ENCODE data around the gene DLGAP1.
"Not testable (repeated sequence)": the region's sequence is repeated elsewhere in the genome, so short reads cannot be mapped to it uniquely, and the experiment has no call there.

Gene DLGAP1

GRCh38 chr18:3652380-3653262 is 802.5 kb downstream of the DLGAP1 start:
- no peak overlapping the region for H3K27ac ChIP-seq (ENCODE audit: low read depth, low read length)
- H3K4me3 ChIP-seq (ENCODE audit: low read depth in 1 of 5, low read length in 5 of 5), result no peak overlapping the region
- peaks cover 0 to 6% (median 0%) of the 10 kb centered on the region in 5 donors for H3K4me1 ChIP-seq (ENCODE audit: control insufficient read depth in 5 of 5, insufficient read depth in 5 of 5, low read length in 5 of 5)
- no peaks in the 10 kb centered on the region for H3K9me3 ChIP-seq (ENCODE audit: control insufficient read depth in 5 of 5, low read length in 5 of 5)
- H3K9ac ChIP-seq (ENCODE audit: low read length in 5 of 5), result no peak overlapping the region
- no peaks in the 10 kb centered on the region for H3K27me3 ChIP-seq (ENCODE audit: control insufficient read depth in 5 of 5, insufficient read depth in 4 of 5, low read length in 5 of 5)
- no peaks in the 10 kb centered on the region for H3K36me3 ChIP-seq (ENCODE audit: control insufficient read depth in 5 of 5, insufficient read depth in 5 of 5, low read length in 5 of 5)

GRCh38 chr18:3651266-3651665 is 803.8 kb downstream of the DLGAP1 start:
- H3K4me3 ChIP-seq (ENCODE audit: low read depth in 1 of 5, low read length in 5 of 5), result no peak overlapping the region
- peaks cover 0 to 6% (median 0%) of the 10 kb centered on the region in 5 donors for H3K4me1 ChIP-seq (ENCODE audit: control insufficient read depth in 5 of 5, insufficient read depth in 5 of 5, low read length in 5 of 5)
- H3K9me3 ChIP-seq (ENCODE audit: control insufficient read depth in 5 of 5, low read length in 5 of 5), result no peaks in the 10 kb centered on the region
- H3K27ac ChIP-seq (ENCODE audit: low read depth, low read length), result no peak overlapping the region
- H3K36me3 ChIP-seq (ENCODE audit: control insufficient read depth in 5 of 5, insufficient read depth in 5 of 5, low read length in 5 of 5), result no peaks in the 10 kb centered on the region
- H3K9ac ChIP-seq (ENCODE audit: low read length in 5 of 5), result no peak overlapping the region
- no peaks in the 10 kb centered on the region for H3K27me3 ChIP-seq (ENCODE audit: control insufficient read depth in 5 of 5, insufficient read depth in 4 of 5, low read length in 5 of 5)

GRCh38 chr18:3650521-3651042 is 804.5 kb downstream of the DLGAP1 start:
- not testable (repeated sequence) for H3K36me3 ChIP-seq (ENCODE audit: control insufficient read depth in 5 of 5, insufficient read depth in 5 of 5, low read length in 5 of 5); H3K27me3 ChIP-seq (ENCODE audit: control insufficient read depth in 5 of 5, insufficient read depth in 4 of 5, low read length in 5 of 5); H3K27ac ChIP-seq (ENCODE audit: low read depth, low read length)

DNA sequence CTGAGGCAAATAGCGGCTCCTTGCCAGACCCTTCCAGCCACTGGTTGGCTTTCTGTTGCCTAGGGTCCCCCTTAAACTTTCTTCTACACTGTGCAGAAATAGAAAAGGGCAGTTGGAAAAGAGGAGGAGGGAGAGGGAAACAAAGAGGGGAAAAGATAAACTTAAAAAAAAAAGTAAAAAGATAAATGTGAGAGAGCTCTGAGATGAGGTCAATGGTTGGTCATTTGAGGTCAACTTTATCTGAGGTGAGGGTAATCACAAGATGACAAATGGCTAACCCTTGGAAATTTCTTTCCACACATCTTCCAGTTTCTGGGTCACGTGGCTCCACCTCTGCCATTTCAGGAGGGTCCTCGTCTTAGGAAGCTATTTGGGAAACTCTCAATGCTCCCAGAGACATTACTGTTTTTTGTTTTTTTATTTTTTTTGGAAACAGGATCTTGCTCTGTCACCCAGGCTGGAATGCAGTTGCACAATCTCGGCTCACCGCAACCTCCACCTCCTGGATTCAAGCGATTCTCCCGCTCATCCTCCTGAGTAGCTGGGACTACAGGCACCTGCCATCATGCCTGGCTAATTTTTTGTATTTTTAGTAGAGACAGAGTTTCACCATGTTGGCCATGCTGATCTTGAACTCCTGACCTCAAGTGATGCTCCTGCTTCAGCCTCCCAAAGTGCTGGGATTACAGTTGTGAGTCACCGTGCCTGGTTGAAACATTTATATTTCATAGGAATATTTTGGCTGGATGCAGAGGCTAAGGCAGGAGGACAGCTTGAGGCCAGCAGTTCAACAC is 805.3 kb downstream of the DLGAP1 start:
- no peaks in the 10 kb centered on the region for H3K9me3 ChIP-seq (ENCODE audit: control insufficient read depth in 5 of 5, low read length in 5 of 5)
- H3K36me3 ChIP-seq (ENCODE audit: control insufficient read depth in 5 of 5, insufficient read depth in 5 of 5, low read length in 5 of 5), result no peaks in the 10 kb centered on the region
- no peak overlapping the region for H3K4me3 ChIP-seq (ENCODE audit: low read depth in 1 of 5, low read length in 5 of 5)
- H3K9ac ChIP-seq (ENCODE audit: low read length in 5 of 5), result no peak overlapping the region
- H3K4me1 ChIP-seq (ENCODE audit: control insufficient read depth in 5 of 5, insufficient read depth in 5 of 5, low read length in 5 of 5), result peaks cover 0 to 3% (median 0%) of the 10 kb centered on the region in 5 donors
- no peaks in the 10 kb centered on the region for H3K27me3 ChIP-seq (ENCODE audit: control insufficient read depth in 5 of 5, insufficient read depth in 4 of 5, low read length in 5 of 5)
- H3K27ac ChIP-seq (ENCODE audit: low read depth, low read length), result no peak overlapping the region

More at GRCh38 chr18:3650521-3651042, 804.5 kb downstream of the DLGAP1 start:
- H3K4me1 ChIP-seq (ENCODE audit: control insufficient read depth in 5 of 5, insufficient read depth in 5 of 5, low read length in 5 of 5); H3K9me3 ChIP-seq (ENCODE audit: control insufficient read depth in 5 of 5, low read length in 5 of 5); H3K9ac ChIP-seq (ENCODE audit: low read length in 5 of 5); H3K4me3 ChIP-seq (ENCODE audit: low read depth in 1 of 5, low read length in 5 of 5): not testable (repeated sequence)

DNA sequence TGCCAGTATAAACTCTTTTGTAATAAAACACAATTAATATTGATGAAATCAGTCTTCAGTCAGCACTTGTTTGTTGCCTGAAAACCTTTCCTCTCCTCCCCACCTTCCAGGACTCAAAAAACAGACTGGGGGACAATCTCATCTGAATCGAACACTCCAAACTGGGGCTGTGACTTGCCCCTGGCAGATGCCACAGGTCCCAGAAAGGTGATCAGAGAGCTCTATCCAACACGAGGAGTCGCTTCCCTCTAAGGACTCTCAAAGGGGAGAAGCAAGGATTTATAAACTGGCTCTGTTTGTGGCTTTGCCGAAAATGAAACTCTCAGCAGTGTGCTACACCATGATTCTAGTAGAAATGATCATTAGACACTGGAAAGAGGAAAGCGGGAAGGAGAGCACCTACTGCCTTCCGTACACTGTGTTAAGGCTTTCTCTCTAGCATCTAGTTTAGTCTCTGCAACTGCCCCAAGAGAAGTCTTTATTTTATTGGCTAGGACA is 805.9 kb downstream of the DLGAP1 start:
- H3K27ac ChIP-seq (ENCODE audit: low read depth, low read length), result no peak overlapping the region
- no peak overlapping the region for H3K4me3 ChIP-seq (ENCODE audit: low read depth in 1 of 5, low read length in 5 of 5)
- peaks cover 0 to 3% (median 0%) of the 10 kb centered on the region in 5 donors for H3K4me1 ChIP-seq (ENCODE audit: control insufficient read depth in 5 of 5, insufficient read depth in 5 of 5, low read length in 5 of 5)
- H3K9me3 ChIP-seq (ENCODE audit: control insufficient read depth in 5 of 5, low read length in 5 of 5), result no peaks in the 10 kb centered on the region
- no peak overlapping the region for H3K9ac ChIP-seq (ENCODE audit: low read length in 5 of 5)
- no peaks in the 10 kb centered on the region for H3K36me3 ChIP-seq (ENCODE audit: control insufficient read depth in 5 of 5, insufficient read depth in 5 of 5, low read length in 5 of 5)
- no peaks in the 10 kb centered on the region for H3K27me3 ChIP-seq (ENCODE audit: control insufficient read depth in 5 of 5, insufficient read depth in 4 of 5, low read length in 5 of 5)

GRCh38 chr18:3648641-3649040 is 806.5 kb downstream of the DLGAP1 start:
- Histone ChIP-seq H3K27me3 (ENCODE audit: control insufficient read depth in 5 of 5, insufficient read depth in 4 of 5, low read length in 5 of 5) (no peaks in the 10 kb centered on the region), H3K36me3 (ENCODE audit: control insufficient read depth in 5 of 5, insufficient read depth in 5 of 5, low read length in 5 of 5) (no peaks in the 10 kb centered on the region), H3K27ac (ENCODE audit: low read depth, low read length) (no peak overlapping the region), H3K9ac (ENCODE audit: low read length in 5 of 5) (no peak overlapping the region), H3K4me3 (ENCODE audit: low read depth in 1 of 5, low read length in 5 of 5) (no peak overlapping the region), H3K4me1 (ENCODE audit: control insufficient read depth in 5 of 5, insufficient read depth in 5 of 5, low read length in 5 of 5) (peaks cover 0 to 3% (median 0%) of the 10 kb centered on the region in 5 donors), H3K9me3 (ENCODE audit: control insufficient read depth in 5 of 5, low read length in 5 of 5) (no peaks in the 10 kb centered on the region)

DNA sequence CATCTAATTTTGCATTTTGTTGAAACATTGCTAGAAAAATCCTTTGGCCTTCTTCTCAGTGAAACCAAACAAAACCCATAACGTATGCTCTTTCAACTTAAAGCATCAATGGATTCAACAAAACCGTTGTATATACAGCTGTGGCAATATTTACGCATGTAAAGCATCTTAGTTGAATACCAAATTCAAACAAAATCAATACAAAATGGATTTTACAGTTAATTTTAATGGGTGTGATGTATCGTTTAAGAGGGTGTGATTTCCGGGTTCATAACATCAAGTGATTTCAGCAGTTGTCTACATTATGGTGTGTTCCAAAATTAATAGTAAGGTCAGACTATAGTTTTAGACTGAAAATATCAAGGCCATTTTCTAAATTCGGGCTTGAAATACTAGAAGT is 806.9 kb downstream of the DLGAP1 start:
- Histone ChIP-seq H3K9ac (ENCODE audit: low read length in 5 of 5) (no peak overlapping the region), H3K27ac (ENCODE audit: low read depth, low read length) (no peak overlapping the region), H3K4me1 (ENCODE audit: control insufficient read depth in 5 of 5, insufficient read depth in 5 of 5, low read length in 5 of 5) (peaks cover 0 to 3% (median 0%) of the 10 kb centered on the region in 5 donors), H3K36me3 (ENCODE audit: control insufficient read depth in 5 of 5, insufficient read depth in 5 of 5, low read length in 5 of 5) (no peaks in the 10 kb centered on the region), H3K9me3 (ENCODE audit: control insufficient read depth in 5 of 5, low read length in 5 of 5) (no peaks in the 10 kb centered on the region), H3K4me3 (ENCODE audit: low read depth in 1 of 5, low read length in 5 of 5) (no peak overlapping the region), H3K27me3 (ENCODE audit: control insufficient read depth in 5 of 5, insufficient read depth in 4 of 5, low read length in 5 of 5) (no peaks in the 10 kb centered on the region)

- Histone ChIP-seq H3K36me3 (ENCODE audit: control insufficient read depth in 5 of 5, insufficient read depth in 5 of 5, low read length in 5 of 5) (no peaks in the 10 kb centered on the region), H3K4me3 (ENCODE audit: low read depth in 1 of 5, low read length in 5 of 5) (no peak overlapping the region), H3K4me1 (ENCODE audit: control insufficient read depth in 5 of 5, insufficient read depth in 5 of 5, low read length in 5 of 5) (peaks cover 0 to 3% (median 0%) of the 10 kb centered on the region in 5 donors), H3K9ac (ENCODE audit: low read length in 5 of 5) (no peak overlapping the region), H3K9me3 (ENCODE audit: control insufficient read depth in 5 of 5, low read length in 5 of 5) (no peaks in the 10 kb centered on the region), H3K27me3 (ENCODE audit: control insufficient read depth in 5 of 5, insufficient read depth in 4 of 5, low read length in 5 of 5) (no peaks in the 10 kb centered on the region), H3K27ac (ENCODE audit: low read depth, low read length) (no peak overlapping the region)
Observed at GRCh38 chr18:3647636-3648035, 807.5 kb downstream of the DLGAP1 start.

- Histone ChIP-seq H3K27me3 (ENCODE audit: control insufficient read depth in 5 of 5, insufficient read depth in 4 of 5, low read length in 5 of 5) (no peaks in the 10 kb centered on the region), H3K9ac (ENCODE audit: low read length in 5 of 5) (no peak overlapping the region), H3K9me3 (ENCODE audit: control insufficient read depth in 5 of 5, low read length in 5 of 5) (no peaks in the 10 kb centered on the region), H3K36me3 (ENCODE audit: control insufficient read depth in 5 of 5, insufficient read depth in 5 of 5, low read length in 5 of 5) (no peaks in the 10 kb centered on the region), H3K4me3 (ENCODE audit: low read depth in 1 of 5, low read length in 5 of 5) (no peak overlapping the region), H3K27ac (ENCODE audit: low read depth, low read length) (no peak overlapping the region), H3K4me1 (ENCODE audit: control insufficient read depth in 5 of 5, insufficient read depth in 5 of 5, low read length in 5 of 5) (peaks cover 0 to 3% (median 0%) of the 10 kb centered on the region in 5 donors)
Observed at GRCh38 chr18:3645384-3646156, 809.5 kb downstream of the DLGAP1 start.
